ENCODE results near the gene NSUN6. TPM values are rescaled to one million over a fixed set of nuclear protein-coding genes. Genes with fewer than 3 reads are reported as not detected.
A peak's percentile ranks its signal among the peaks of the same experiment; 100 is the strongest.

Gene NSUN6
- total RNA-seq, 1 experiment from 2014 or later, result 12.5 TPM

DNA sequence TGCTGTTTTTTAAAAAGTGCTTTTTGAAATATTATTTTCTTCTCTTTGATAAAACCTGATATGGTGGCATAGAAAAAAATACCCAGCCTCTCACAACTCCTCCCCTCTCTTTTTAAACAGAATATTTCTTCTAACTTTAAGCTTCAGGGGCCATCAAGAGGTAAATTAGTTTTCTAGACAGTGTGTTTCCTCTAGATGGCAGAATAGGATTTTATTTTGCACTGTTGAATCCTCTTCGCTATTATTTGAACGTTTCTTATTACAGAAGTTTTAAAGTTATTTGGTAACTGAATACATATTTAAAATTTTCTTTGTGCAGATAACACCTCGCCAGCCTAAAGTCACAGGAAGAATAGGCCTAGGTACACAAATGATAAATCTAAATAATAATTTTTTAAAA, 38.1 kb upstream of the NSUN6 start:
- no peak overlapping the region for H3K9ac ChIP-seq (ENCODE audit: low read length)
- no peaks in the 10 kb centered on the region for H3K9me2 ChIP-seq (ENCODE audit: insufficient read depth)
- DNase-seq (ENCODE audit: low read depth, low spot score), result no peak
- CTCF ChIA-PET, result interaction anchor here (0.7 to 1.0 kb wide), 2 partner anchors 15 to 165 kb away, joined by 3 to 4 read pairs; no protein-coding TSS in a partner anchor
- no peak overlapping the region for H3K27ac ChIP-seq (ENCODE audit: low read depth, low read length)
- intact Hi-C loops (cut with micrococcal nuclease), result no loop called here
- no TSS peak for BruUV-seq (replicated peaks)
- peaks cover 3 to 11% of the 10 kb centered on the region in 2 experiments; a peak in 3 of 4 replicates for H3K4me1 ChIP-seq (ENCODE audit: control insufficient read depth in 1 of 2, insufficient read depth in 2 of 2, low read length in 2 of 2)
- H3K9me3 ChIP-seq (ENCODE audit: control insufficient read depth in 1 of 2, insufficient read depth in 1 of 2, low read depth in 1 of 2, low read length in 2 of 2), result no peaks in the 10 kb centered on the region
- no peaks in the 10 kb centered on the region for H3K36me3 ChIP-seq (ENCODE audit: control insufficient read depth in 1 of 2, insufficient read depth in 2 of 2, low read length in 2 of 2)
- H2AFZ ChIP-seq (ENCODE audit: low read depth, low read length, poor library complexity, severe bottlenecking), result no peak overlapping the region
- POLR2A ChIA-PET, result no interaction called here
- H3K27me3 ChIP-seq (ENCODE audit: insufficient read depth, low read length), result no peaks in the 10 kb centered on the region
- no peak overlapping the region for H3K4me3 ChIP-seq (replicated peaks in 1 of 2; ENCODE audit: low read depth in 1 of 2, low read length in 2 of 2)
- TF ChIP-seq, protein P1, sequence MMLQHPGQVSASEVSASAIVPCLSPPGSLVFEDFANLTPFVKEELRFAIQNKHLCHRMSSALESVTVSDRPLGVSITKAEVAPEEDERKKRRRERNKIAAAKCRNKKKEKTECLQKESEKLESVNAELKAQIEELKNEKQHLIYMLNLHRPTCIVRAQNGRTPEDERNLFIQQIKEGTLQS (IDR thresholded peaks at IDR 0.05), result no peak
- TF ChIP-seq EGR1 (IDR thresholded peaks at IDR 0.05; ENCODE audit: low read depth) (no peak), CBX3 (IDR thresholded peaks at IDR 0.05; ENCODE audit: low read depth) (no peak), FOSL1 (IDR thresholded peaks at IDR 0.05; ENCODE audit: low read depth) (no peak), JUND (IDR thresholded peaks at IDR 0.05) (no peak), CEBPB (IDR thresholded peaks at IDR 0.05; ENCODE audit: low read depth) (no peak), RAD21 (IDR thresholded peaks at IDR 0.05; ENCODE audit: low read depth) (peak; percentile 70), SRF (IDR thresholded peaks at IDR 0.05; ENCODE audit: low read depth) (no peak)
- TF ChIP-seq, protein P2, sequence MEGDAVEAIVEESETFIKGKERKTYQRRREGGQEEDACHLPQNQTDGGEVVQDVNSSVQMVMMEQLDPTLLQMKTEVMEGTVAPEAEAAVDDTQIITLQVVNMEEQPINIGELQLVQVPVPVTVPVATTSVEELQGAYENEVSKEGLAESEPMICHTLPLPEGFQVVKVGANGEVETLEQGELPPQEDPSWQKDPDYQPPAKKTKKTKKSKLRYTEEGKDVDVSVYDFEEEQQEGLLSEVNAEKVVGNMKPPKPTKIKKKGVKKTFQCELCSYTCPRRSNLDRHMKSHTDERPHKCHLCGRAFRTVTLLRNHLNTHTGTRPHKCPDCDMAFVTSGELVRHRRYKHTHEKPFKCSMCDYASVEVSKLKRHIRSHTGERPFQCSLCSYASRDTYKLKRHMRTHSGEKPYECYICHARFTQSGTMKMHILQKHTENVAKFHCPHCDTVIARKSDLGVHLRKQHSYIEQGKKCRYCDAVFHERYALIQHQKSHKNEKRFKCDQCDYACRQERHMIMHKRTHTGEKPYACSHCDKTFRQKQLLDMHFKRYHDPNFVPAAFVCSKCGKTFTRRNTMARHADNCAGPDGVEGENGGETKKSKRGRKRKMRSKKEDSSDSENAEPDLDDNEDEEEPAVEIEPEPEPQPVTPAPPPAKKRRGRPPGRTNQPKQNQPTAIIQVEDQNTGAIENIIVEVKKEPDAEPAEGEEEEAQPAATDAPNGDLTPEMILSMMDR (IDR thresholded peaks at IDR 0.05 in 2 of 3, conservative IDR thresholded peaks at IDR 0.05 in 1 of 3; ENCODE audit: borderline replicate concordance in 1 of 3, insufficient read depth in 1 of 3, low read depth in 2 of 3, low read length in 2 of 3), result peak; percentile 18 to 86 (median 52); a peak in 3 of 6 replicates
- TF ChIP-seq, protein P3, sequence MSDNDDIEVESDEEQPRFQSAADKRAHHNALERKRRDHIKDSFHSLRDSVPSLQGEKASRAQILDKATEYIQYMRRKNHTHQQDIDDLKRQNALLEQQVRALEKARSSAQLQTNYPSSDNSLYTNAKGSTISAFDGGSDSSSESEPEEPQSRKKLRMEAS (IDR thresholded peaks at IDR 0.05), result no peak
- TF ChIP-seq, protein P4, sequence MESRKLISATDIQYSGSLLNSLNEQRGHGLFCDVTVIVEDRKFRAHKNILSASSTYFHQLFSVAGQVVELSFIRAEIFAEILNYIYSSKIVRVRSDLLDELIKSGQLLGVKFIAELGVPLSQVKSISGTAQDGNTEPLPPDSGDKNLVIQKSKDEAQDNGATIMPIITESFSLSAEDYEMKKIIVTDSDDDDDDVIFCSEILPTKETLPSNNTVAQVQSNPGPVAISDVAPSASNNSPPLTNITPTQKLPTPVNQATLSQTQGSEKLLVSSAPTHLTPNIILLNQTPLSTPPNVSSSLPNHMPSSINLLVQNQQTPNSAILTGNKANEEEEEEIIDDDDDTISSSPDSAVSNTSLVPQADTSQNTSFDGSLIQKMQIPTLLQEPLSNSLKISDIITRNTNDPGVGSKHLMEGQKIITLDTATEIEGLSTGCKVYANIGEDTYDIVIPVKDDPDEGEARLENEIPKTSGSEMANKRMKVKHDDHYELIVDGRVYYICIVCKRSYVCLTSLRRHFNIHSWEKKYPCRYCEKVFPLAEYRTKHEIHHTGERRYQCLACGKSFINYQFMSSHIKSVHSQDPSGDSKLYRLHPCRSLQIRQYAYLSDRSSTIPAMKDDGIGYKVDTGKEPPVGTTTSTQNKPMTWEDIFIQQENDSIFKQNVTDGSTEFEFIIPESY (IDR thresholded peaks at IDR 0.05; ENCODE audit: extremely low read depth, insufficient replicate concordance, low read length), result no peak
- no peaks in the 10 kb centered on the region for H4K20me1 ChIP-seq (ENCODE audit: insufficient read depth)
- H3K4me2 ChIP-seq (ENCODE audit: low read length), result no peak overlapping the region
- RAD21 ChIA-PET (ENCODE audit: low non-redundant PET in 1 of 2, low total read pairs in 2 of 2, uncharacterized antibody in 2 of 2, unreplicated experiment in 2 of 2), result no interaction called here
- no peaks in the 10 kb centered on the region for H3K79me2 ChIP-seq (ENCODE audit: insufficient read depth, low read length)
- ATAC-seq, result peak; percentile 69
